Karpas-422 (cell line): ENCODE measurements around the gene SORCS2. TPM values are rescaled to one million over a fixed set of nuclear protein-coding genes. Genes with fewer than 3 reads are reported as not detected.

Source experiments
- DNase-seq: peaks from one replicate; pipeline ENCODE4 v3.0.0-alpha.2; 2015
- H2AFZ ChIP-seq: fragments of 200-600 bp; sonication (generic); 2 replicates; pipeline ENCODE4 v1.6.1; 2014; ENCODE audit warnings: antibody characterized with exemption, low read length, mixed read lengths
- H3K27ac ChIP-seq: fragments of 200-600 bp; sonication (generic); 2 replicates; pipeline ENCODE4 v1.5.1; 2014; ENCODE audit warnings: mild to moderate bottlenecking, low read length, moderate library complexity
- H3K27me3 ChIP-seq: fragments of 200-600 bp; sonication (generic); 2 replicates; pipeline ENCODE4 v1.6.1; 2014; ENCODE audit warnings: low read length, mixed read lengths
- H3K36me3 ChIP-seq: fragments of 200-600 bp; sonication (generic); 2 replicates; pipeline ENCODE4 v1.6.1; 2014; ENCODE audit warnings: low read length, mixed read lengths; ENCODE audit not compliant: insufficient read depth
- H3K4me1 ChIP-seq: fragments of 200-600 bp; sonication (generic); 2 replicates; pipeline ENCODE4 v1.6.1; 2014; ENCODE audit warnings: mild to moderate bottlenecking, low read length, mixed read lengths
- H3K4me2 ChIP-seq: fragments of 200-600 bp; sonication (generic); 2 replicates; pipeline ENCODE4 v1.6.1; 2014; ENCODE audit warnings: low read length, low read depth, mild to moderate bottlenecking; ENCODE audit not compliant: poor library complexity, severe bottlenecking
- H3K4me3 ChIP-seq: fragments of 200-600 bp; sonication (generic); 2 replicates; pipeline ENCODE4 v1.5.1; 2014; ENCODE audit warnings: mild to moderate bottlenecking, antibody characterized with exemption, low read length, mixed read lengths
- H3K79me2 ChIP-seq: fragments of 200-600 bp; sonication (generic); 2 replicates; pipeline ENCODE4 v1.6.1; 2014; ENCODE audit warnings: mild to moderate bottlenecking, low read length, mixed read lengths
- H3K9ac ChIP-seq: fragments of 200-600 bp; sonication (generic); 2 replicates; pipeline ENCODE4 v1.6.0; 2014; ENCODE audit warnings: low read length
- H3K9me2 ChIP-seq: fragments of 200-600 bp; sonication (generic), shearing (Covaris generic); replicated peaks from 2 replicates; pipeline ENCODE4 v1.6.0; 2014; ENCODE audit warnings: mild to moderate bottlenecking, low read length, moderate library complexity; ENCODE audit not compliant: insufficient read depth
- H3K9me3 ChIP-seq: fragments of 300-700, 200-600 bp; sonication (generic); 2 replicates; pipeline ENCODE4 v1.6.1; 2014; ENCODE audit warnings: low read length, mixed read lengths
- H4K20me1 ChIP-seq: fragments of 200-600 bp; sonication (generic); 2 replicates; pipeline ENCODE4 v1.6.1; 2014; ENCODE audit warnings: mild to moderate bottlenecking, antibody characterized with exemption, low read length, low read depth; ENCODE audit not compliant: insufficient read depth
- total RNA-seq: library from RNA; depleted of rRNA; stranded (reverse); fragments of >200 nt; shearing (Covaris generic); gene quantifications from 2 replicates; pipeline ENCODE4 v1.2.3, GENCODE V29; 2014; ENCODE audit warnings: low replicate concordance

The SORCS2 gene
- total RNA-seq, 1 experiment from 2014 or later, result not detected

GRCh38 chr4:7336067-7336569 is 143.8 kb downstream of the SORCS2 start:
- Histone ChIP-seq H3K27ac (no peak overlapping the region), H3K27me3 (no peaks in the 10 kb centered on the region), H3K9me3 (no peaks in the 10 kb centered on the region), H3K4me1 (no peaks in the 10 kb centered on the region), H2AFZ (no peak overlapping the region), H4K20me1 (no peaks in the 10 kb centered on the region), H3K36me3 (no peaks in the 10 kb centered on the region), H3K4me2 (no peak overlapping the region), H3K9me2 (no peaks in the 10 kb centered on the region), H3K79me2 (no peaks in the 10 kb centered on the region), H3K4me3 (no peak overlapping the region), H3K9ac (no peak overlapping the region)
- no peak for DNase-seq

GRCh38 chr4:7336732-7337131 is 144.4 kb downstream of the SORCS2 start:
- DNase-seq, result no peak
- Histone ChIP-seq H3K4me2 (no peak overlapping the region), H3K9me3 (no peaks in the 10 kb centered on the region), H2AFZ (no peak overlapping the region), H3K27ac (no peak overlapping the region), H3K36me3 (no peaks in the 10 kb centered on the region), H3K4me3 (no peak overlapping the region), H3K9ac (no peak overlapping the region), H3K4me1 (no peaks in the 10 kb centered on the region), H3K27me3 (no peaks in the 10 kb centered on the region), H3K9me2 (no peaks in the 10 kb centered on the region), H3K79me2 (no peaks in the 10 kb centered on the region), H4K20me1 (no peaks in the 10 kb centered on the region)

GRCh38 chr4:7337196-7338058 is 145.1 kb downstream of the SORCS2 start:
- no peak overlapping the region for H3K9ac ChIP-seq

GRCh38 chr4:7338059-7338452 is 145.7 kb downstream of the SORCS2 start:
- H3K27ac ChIP-seq, result no peak overlapping the region
- no peaks in the 10 kb centered on the region for H3K9me3 ChIP-seq
- no peak overlapping the region for H3K4me2 ChIP-seq
- no peaks in the 10 kb centered on the region for H3K36me3 ChIP-seq
- H3K79me2 ChIP-seq, result no peaks in the 10 kb centered on the region
- H3K27me3 ChIP-seq, result no peaks in the 10 kb centered on the region
- H3K9me2 ChIP-seq, result no peaks in the 10 kb centered on the region
- H3K9ac ChIP-seq, result no peak overlapping the region
- no peak overlapping the region for H2AFZ ChIP-seq
- DNase-seq, result no peak
- no peaks in the 10 kb centered on the region for H3K4me1 ChIP-seq
- no peak overlapping the region for H3K4me3 ChIP-seq
- no peaks in the 10 kb centered on the region for H4K20me1 ChIP-seq

More at GRCh38 chr4:7337196-7338058, 145.1 kb downstream of the SORCS2 start:
- Histone ChIP-seq H3K4me1 (no peaks in the 10 kb centered on the region), H2AFZ (no peak overlapping the region), H3K27me3 (no peaks in the 10 kb centered on the region), H3K9me2 (no peaks in the 10 kb centered on the region), H3K4me2 (no peak overlapping the region), H3K36me3 (no peaks in the 10 kb centered on the region), H4K20me1 (no peaks in the 10 kb centered on the region), H3K27ac (no peak overlapping the region), H3K9me3 (no peaks in the 10 kb centered on the region), H3K79me2 (no peaks in the 10 kb centered on the region), H3K4me3 (no peak overlapping the region)
- DNase-seq, result no peak

DNA sequence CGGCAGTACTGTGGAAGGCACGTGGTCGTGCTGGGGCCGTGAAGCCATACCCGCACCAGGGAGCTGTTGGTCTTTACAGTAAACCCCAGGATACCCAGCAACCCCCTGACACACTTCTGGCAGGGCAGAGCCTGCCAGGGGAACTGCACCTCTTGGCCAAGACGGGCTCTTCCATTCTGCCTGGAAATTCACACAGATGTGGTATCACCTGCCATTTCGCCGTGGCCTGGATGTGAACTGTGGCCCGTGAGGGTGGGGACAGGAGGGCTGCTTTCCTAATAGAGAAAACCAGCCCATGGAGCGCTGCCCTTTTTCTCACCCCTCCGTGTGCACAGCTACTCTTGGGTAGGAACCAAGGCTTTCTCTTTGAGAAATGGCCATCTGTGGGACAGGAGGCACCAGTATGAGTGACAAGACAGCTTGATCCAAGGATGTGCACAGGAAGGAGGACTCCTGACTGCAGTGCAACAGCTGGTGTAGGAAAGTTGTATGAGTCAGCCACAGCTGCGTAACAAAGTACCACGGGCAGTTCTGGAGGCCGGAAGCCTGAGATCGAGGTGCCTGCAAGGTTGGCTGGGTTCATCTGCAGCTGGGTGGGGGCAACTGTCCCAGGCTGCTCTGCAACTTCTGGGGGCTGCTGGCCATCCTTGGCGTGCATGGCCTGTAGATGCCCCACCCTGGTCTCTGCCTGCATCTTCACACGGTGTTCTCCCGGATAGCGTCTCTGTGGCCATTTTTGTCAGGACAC is 146.7 kb downstream of the SORCS2 start:
- H3K79me2 ChIP-seq, result no peaks in the 10 kb centered on the region
- no peak overlapping the region for H3K4me2 ChIP-seq
- no peaks in the 10 kb centered on the region for H4K20me1 ChIP-seq
- H3K9me3 ChIP-seq, result no peaks in the 10 kb centered on the region
- H3K4me3 ChIP-seq, result no peak overlapping the region
- DNase-seq, result no peak
- no peaks in the 10 kb centered on the region for H3K4me1 ChIP-seq
- H3K27ac ChIP-seq, result no peak overlapping the region
- H3K36me3 ChIP-seq, result no peaks in the 10 kb centered on the region
- H2AFZ ChIP-seq, result no peak overlapping the region
- H3K9me2 ChIP-seq, result no peaks in the 10 kb centered on the region
- no peak overlapping the region for H3K9ac ChIP-seq
- H3K27me3 ChIP-seq, result no peaks in the 10 kb centered on the region

GRCh38 chr4:7339751-7340552 is 147.6 kb downstream of the SORCS2 start:
- Histone ChIP-seq H3K27me3 (no peaks in the 10 kb centered on the region), H3K9ac (no peak overlapping the region), H3K9me2 (no peaks in the 10 kb centered on the region), H3K27ac (no peak overlapping the region), H3K36me3 (no peaks in the 10 kb centered on the region), H3K4me1 (no peaks in the 10 kb centered on the region), H3K4me2 (no peak overlapping the region), H2AFZ (no peak overlapping the region), H3K4me3 (no peak overlapping the region), H4K20me1 (no peaks in the 10 kb centered on the region), H3K79me2 (no peaks in the 10 kb centered on the region), H3K9me3 (no peaks in the 10 kb centered on the region)
- DNase-seq, result no peak

DNA sequence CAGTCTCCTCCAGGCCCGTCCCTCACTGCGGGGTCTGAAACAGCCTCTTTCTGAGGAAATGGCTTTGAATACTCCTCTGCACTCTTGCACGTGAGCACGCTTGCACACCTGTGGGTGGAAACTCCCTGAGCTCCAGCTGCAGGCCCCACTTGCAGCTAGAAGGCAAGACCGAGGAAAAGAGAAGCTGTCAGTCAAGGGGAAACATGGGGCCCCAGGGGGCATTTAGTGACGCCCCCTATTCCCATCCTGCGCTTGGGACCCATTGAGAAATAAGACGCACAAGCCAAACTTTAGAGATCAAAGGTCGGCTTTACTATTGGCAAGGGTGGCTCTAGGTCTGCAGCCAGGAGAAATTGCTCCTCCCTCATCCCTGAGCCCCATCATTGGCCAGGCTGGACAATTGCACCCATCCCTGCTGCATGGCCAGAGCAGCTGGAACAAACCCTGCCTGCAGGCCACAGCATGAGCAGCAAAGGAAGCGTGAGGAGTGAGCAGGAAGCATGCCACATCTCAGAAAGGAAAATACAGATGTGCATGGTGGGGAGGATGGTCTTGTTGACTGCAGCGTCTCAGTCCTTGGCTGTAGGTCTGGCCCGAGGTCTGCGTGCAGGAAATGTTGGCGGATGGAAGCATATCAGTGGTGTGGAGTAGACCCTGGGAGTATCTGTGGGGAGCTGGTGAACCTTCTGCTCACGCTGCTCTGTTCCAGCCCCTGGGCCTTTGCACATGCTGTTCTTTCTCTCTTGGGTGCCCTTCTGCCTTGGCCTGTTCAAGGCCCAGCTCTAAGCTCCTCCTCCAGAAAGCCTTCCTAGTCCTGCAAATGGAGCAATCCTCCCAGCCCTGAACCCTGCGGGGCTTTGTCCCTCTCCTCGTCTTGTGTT is 148.5 kb downstream of the SORCS2 start:
- Histone ChIP-seq H3K9me2 (no peaks in the 10 kb centered on the region), H2AFZ (no peak overlapping the region), H3K4me3 (no peak overlapping the region), H3K4me2 (no peak overlapping the region), H3K27me3 (no peaks in the 10 kb centered on the region), H3K9me3 (no peaks in the 10 kb centered on the region), H3K9ac (no peak overlapping the region), H3K27ac (no peak overlapping the region), H4K20me1 (no peaks in the 10 kb centered on the region), H3K36me3 (no peaks in the 10 kb centered on the region), H3K79me2 (no peaks in the 10 kb centered on the region), H3K4me1 (no peaks in the 10 kb centered on the region)
- no peak for DNase-seq
